Measurements from ENCODE around the gene IGFLR1. TPM values are rescaled to one million over a fixed set of nuclear protein-coding genes. Genes with fewer than 3 reads are reported as not detected.
"Not testable (repeated sequence)": the region's sequence is repeated elsewhere in the genome, so short reads cannot be mapped to it uniquely, and the experiment has no call there.

The IGFLR1 gene
- total and polyA plus RNA-seq, 10 donors: 16.5 to 64.7 (median 46.4) TPM

- H3K36me3 ChIP-seq: peaks cover 0 to 19% (median 0%) of the 10 kb centered on the region in 6 donors
- WGBS, 5 donors: 42 to 61% (median 52%) methylated on average over 16 of the region's 16 CpGs
- DNase-seq: no peak
- H3K4me1 ChIP-seq: peaks cover 4 to 22% (median 18%) of the 10 kb centered on the region in 6 donors
- H3K9me3 ChIP-seq: no peaks in the 10 kb centered on the region
- intact Hi-C loops (cut with DNase I; ENCODE audit: low total_unique reads): no loop called here
- peak overlapping the region in 7 of 8 donors; percentile 89 to 100 (median 98) for H3K4me3 ChIP-seq
- H3K27ac ChIP-seq: peak overlapping the region in 2 of 8 donors; percentile 78 to 85
- H3K27me3 ChIP-seq (replicated peaks in 1 of 7): no peaks in the 10 kb centered on the region
- TF ChIP-seq POLR2AphosphoS5 (IDR thresholded peaks at IDR 0.05) (no peak), POLR2A (IDR thresholded peaks at IDR 0.05) (no peak), CTCF (IDR thresholded peaks at IDR 0.05 in 8 of 11, conservative IDR thresholded peaks at IDR 0.05 in 3 of 11) (no peak)
These were observed 32.2 kb upstream of the IGFLR1 start for GRCh38 chr19:35774274-35775045.

GRCh38 chr19:35773020-35773806, 31.0 kb upstream of the IGFLR1 start:
- TF ChIP-seq POLR2AphosphoS5 (IDR thresholded peaks at IDR 0.05) (no peak), CTCF (IDR thresholded peaks at IDR 0.05 in 8 of 11, conservative IDR thresholded peaks at IDR 0.05 in 3 of 11) (no peak), POLR2A (IDR thresholded peaks at IDR 0.05) (no peak)
- no peak for DNase-seq
- Histone ChIP-seq H3K4me3 (no peak overlapping the region), H3K9me3 (no peaks in the 10 kb centered on the region), H3K36me3 (peaks cover 0 to 18% (median 0%) of the 10 kb centered on the region in 6 donors), H3K27ac (no peak overlapping the region), H3K4me1 (peaks cover 4 to 28% (median 19%) of the 10 kb centered on the region in 6 donors), H3K27me3 (replicated peaks in 1 of 7) (no peaks in the 10 kb centered on the region)
- 59 to 74% (median 65%) methylated on average over 9 of the region's 9 CpGs for WGBS, 5 donors
- intact Hi-C loops (cut with DNase I; ENCODE audit: low total_unique reads): no loop called here

GRCh38 chr19:35772362-35772761, 30.1 kb upstream of the IGFLR1 start:
- 92 to 96% (median 94%) methylated on average over 5 of the region's 5 CpGs for WGBS, 5 donors
- H3K9me3 ChIP-seq; H3K4me3 ChIP-seq; intact Hi-C loops (cut with DNase I; ENCODE audit: low total_unique reads); H3K27me3 ChIP-seq (replicated peaks in 1 of 7); DNase-seq; H3K27ac ChIP-seq: not testable (repeated sequence)
- Histone ChIP-seq H3K4me1 (peaks cover 4 to 37% (median 22%) of the 10 kb centered on the region in 6 donors), H3K36me3 (peaks cover 0 to 18% (median 3%) of the 10 kb centered on the region in 6 donors)

- H3K4me3 ChIP-seq: no peak overlapping the region
- WGBS, 5 donors: 78 to 89% (median 83%) methylated on average over 10 to 15 of the region's 15 CpGs
- intact Hi-C loops (cut with DNase I; ENCODE audit: low total_unique reads): no loop called here
- no peaks in the 10 kb centered on the region for H3K27me3 ChIP-seq (replicated peaks in 1 of 7)
- peaks cover 0 to 61% (median 23%) of the 10 kb centered on the region in 6 donors for H3K36me3 ChIP-seq
- peak overlapping the region in 3 of 8 donors; percentile 11 to 54 (median 53) for H3K27ac ChIP-seq
- no peak for DNase-seq
- TF ChIP-seq POLR2A (IDR thresholded peaks at IDR 0.05): no peak
- TF ChIP-seq POLR2AphosphoS5 (IDR thresholded peaks at IDR 0.05): peak in 1 of 3 donors; percentile 9
- H3K4me1 ChIP-seq: peaks cover 0 to 19% (median 4%) of the 10 kb centered on the region in 6 donors
- no peaks in the 10 kb centered on the region for H3K9me3 ChIP-seq
These were observed 25.8 kb upstream of the IGFLR1 start for GRCh38 chr19:35768082-35768421.
